NCI-H146 (cell line): ENCODE measurements around the gene SLC12A6.

Source experiments
- DNase-seq: peaks from one replicate; lab custom pipeline; 2025; lab: John Stamatoyannopoulos, UW

SLC12A6 gene

DNA sequence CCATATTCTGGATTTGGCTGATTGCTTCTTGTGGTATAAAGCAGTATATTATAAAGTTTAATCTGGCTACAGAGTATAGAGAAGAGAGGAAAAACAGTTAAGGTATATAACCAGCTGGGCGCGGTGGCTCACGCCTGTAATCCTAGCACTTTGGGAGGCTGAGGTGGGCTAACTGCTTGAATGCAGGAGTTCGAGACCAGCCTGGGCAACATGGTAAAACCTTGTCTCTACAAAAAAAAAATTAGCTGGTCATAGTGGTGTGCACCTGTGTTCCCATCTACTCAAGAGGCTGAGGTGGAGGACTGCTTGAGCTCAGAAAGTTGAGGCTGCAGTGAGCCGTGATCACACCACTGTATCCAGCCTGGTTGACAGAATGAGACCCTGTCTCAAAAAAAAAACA lies 7.3 kb downstream of the SLC12A6 start:
- no peak for DNase-seq

DNA sequence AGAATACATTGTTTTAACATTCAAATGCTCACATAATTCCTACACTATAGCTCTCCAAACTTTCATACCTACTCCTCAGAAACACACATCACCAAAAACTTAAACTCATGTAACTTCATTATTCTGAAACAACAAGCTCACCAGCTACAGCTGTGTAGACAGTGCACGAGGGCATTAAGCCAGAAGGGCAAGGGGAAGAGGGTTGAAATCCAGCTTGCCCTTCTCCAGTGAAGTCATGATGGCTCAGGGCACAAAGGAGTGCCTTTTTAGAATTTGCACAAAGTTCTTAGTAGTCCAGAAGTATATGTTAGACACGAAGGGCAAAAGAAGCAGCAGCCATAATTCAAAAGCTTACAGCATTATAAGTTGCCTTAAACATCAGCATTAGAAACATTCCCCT lies 8.6 kb downstream of the SLC12A6 start:
- DNase-seq, result no peak

- DNase-seq, result no peak
Measured at GRCh38 chr15:34327906-34328305, 9.7 kb downstream of the SLC12A6 start.

GRCh38 chr15:34325368-34325767 lies 12.2 kb downstream of the SLC12A6 start:
- DNase-seq, result no peak

DNA sequence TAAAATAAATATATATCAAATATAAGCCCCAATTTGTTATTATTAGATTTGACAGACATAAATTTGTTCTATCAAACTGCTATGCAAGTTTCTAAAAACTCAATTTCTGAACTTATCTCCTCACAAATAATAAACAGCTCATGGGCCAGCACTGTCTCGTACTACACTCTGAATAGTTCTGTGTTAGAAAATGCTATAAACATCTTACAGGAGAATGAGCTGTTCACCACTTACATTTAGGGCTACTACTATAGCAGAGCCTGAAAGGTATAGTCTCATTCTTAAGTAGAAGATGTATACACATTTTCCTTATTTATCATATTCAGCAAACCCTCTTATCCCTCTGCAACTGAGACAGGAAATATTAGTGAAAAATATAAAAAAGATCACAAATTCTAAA lies 12.6 kb downstream of the SLC12A6 start:
- no peak for DNase-seq

DNA sequence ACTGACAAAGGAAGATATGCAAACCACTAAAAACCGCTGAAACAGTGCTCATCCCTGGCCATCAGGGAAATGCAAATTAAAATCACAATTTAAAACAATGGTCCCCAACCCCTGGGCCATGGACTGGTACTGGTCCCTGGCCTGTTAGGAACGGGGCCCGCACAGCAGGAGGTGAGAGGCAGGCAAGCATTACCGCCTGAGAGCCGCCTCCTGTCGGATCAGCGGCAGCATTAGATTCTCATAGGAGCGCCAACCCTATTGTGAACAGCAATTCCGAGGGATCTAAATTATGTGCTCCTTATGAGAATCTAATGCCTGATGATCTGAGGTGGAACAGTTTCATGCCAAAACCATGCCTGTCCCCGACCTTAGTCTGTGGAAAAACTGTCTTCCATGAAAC lies 14.4 kb downstream of the SLC12A6 start:
- no peak for DNase-seq

DNA sequence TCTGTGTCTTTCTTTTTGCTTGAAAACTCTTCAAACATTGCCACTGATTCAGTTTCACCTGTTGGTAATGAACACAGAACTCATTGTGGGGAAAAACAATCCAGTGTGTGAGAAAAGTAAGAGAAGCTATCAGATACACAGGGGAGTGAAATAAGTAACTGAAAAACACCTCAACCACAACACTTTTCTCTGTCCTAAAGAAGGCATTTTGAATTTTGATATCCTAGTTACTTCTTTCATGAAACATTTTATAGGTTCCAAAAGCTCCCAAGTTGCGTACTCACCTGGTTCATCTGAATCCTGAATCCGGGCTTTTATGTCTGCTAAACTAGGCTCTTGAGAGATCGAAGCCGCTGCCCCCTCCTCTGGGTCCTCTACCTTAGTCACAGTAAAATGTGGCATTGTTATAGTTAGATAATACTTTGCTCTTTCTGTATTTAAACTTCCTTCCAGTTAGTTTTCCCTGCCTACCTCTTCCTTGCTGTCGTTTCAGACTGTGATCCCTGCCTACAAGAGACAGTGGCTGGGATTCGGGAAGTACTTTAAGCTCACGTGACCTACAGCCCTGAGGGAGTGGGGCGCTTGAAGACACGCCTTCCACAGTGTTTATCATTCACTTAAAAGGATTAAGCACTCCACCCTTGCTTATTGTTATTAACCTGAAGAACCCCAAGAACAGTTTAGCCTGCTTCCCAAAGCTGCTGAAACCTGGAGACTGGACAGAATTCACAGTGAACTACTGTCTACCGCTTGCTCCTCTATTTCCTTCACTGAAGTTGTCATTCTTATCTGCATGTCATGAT lies 19.1 kb downstream of the SLC12A6 start:
- peak; percentile 56 for DNase-seq

DNA sequence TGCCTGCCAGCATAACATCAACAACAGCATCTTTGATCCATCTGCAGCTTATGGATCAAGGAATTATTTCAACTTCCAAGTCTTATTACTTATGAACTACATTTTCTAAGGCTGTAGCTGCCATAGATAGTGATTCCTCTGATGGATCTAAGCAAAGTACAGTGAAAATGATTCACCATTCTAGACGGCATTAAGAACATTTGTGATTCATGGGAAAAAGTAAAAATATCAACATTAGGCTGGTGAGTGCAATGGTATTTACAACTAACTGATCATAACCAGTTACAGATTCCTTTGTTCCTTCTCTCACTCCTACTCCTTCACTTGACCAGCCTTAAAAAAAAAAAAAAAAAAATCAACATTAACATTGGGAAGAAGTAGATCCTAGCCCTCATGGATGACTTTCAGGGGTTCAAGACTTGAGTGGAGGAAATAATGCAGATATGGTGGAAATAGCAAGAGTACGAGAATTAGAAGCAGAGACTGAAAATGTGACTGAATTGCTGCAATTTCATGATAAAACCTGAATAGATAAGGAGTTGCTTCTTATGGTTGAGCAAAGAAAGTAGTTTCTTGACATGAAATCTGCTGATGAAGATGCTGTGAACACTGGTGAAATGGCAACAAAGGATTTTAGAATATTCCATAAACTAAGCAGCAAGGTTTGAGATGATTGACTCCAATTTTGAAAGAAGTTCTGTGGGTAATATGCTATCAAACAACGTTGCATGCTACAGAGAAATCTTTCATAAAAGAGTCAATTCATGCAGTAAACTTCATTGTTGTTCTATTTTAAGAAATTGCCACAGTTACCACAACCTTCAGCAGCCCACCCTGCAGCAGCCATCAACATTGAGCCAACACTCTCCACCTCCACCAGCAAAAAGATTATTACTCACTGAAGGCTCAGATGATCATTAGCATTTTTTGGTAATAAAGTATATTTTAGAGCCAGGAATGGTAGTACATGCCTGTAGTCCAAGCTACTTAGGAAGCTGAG lies 22.8 kb downstream of the SLC12A6 start:
- no peak for DNase-seq

- DNase-seq, result no peak
Measured at GRCh38 chr15:34311563-34311962, 26.0 kb downstream of the SLC12A6 start.

DNA sequence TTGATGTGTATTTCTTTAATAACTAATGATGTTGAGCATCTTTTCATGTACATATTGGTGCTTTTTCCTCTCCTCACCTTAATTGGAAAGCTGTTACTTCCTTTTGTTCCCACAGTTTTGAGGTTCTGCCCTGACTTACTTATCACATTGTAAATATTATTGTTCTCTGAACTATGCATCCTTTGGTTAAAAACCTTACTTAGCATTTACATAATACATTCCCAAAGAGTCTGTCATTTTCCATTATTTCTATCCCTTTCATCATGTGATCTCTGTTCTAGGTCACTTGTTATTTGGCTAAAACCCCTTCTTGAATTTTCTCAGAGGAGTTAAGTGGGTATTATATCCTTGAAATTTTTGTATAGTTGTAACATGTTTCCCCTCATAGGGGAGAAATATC lies 33.0 kb downstream of the SLC12A6 start:
- no peak for DNase-seq

DNA sequence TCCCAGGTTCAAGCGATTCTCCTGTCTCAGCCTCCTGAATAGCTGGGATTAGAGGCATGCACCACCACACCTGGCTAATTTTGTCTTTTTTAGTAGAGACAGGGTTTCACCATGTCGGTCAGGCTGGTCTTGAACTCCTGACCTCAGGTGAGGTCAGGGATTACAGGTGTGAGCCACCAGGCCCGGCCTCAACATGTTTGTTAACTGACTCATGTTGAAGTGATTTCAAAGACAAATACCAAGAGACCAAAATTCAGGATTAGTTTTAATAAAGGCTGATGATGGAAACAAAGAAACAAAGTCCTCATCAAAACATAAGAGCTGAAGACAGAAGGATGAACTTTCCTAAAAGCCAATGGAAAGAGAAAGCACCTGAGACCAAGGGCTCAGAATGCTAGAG lies 36.5 kb downstream of the SLC12A6 start:
- no peak for DNase-seq

DNA sequence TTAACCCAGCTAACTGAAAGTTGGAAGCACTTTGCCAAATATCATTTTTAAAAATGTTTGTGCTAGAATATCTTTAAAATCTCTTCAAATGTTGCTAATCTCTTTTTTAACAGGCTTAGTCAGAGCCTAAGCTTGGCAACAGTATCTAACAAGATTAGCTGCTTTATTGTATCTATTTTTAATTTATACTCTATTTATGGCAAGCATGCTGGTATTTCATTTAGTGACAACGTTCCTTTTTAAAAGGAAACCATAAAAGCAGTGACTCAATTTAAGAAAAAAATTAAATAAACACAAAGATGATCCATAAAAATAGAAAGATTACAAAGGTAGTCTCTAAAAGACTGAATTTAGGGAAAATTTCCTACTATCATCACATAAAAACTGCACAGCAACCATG lies 40.5 kb downstream of the SLC12A6 start:
- no peak for DNase-seq

DNA sequence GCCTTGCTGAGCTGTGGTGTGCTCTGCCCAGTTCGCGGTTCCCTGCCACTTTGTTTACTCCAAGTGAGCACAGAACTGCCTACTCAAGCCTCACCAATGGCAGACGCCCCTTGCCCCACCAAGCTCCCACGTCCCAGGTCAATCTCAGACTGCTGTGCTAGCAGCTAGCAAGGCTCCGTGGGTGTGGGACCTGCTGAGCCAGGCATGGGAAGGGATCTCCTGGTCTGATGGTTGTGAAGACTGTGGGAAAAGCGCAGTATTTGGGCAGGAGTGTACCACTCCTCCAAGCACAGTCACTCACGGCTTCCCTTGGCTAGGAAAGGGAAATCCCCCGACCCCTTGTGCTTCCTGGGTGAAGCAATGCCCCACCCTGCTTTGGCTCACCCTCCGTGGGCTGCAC lies 45.0 kb downstream of the SLC12A6 start:
- DNase-seq, result no peak

- DNase-seq, result no peak
Measured at GRCh38 chr15:34284937-34285336, 52.6 kb downstream of the SLC12A6 start.

- DNase-seq, result no peak
Measured at GRCh38 chr15:34282384-34282783, 55.2 kb downstream of the SLC12A6 start.

- DNase-seq, result no peak
Measured at GRCh38 chr15:34280193-34280592, 57.4 kb downstream of the SLC12A6 start.

GRCh38 chr15:34279368-34279767 lies 58.2 kb downstream of the SLC12A6 start:
- DNase-seq, result no peak

DNA sequence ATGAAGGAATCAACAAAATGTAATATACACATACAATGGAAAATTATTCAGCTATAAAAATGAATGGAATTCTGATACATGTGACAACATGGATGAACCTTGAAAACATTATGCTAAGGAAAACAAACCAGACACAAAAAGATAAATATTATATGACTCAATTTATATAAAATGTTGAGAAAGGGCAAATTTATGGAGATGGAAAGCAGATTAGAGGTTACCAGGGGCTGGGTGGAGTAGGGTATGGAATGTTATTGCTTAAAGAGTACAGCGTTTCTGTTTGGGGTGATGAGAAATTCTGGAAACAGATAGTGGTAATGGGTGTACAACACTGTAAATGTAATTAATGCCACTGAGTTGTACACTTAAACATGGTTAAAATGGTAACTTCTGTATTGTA lies 61.9 kb downstream of the SLC12A6 start:
- DNase-seq, result no peak

DNA sequence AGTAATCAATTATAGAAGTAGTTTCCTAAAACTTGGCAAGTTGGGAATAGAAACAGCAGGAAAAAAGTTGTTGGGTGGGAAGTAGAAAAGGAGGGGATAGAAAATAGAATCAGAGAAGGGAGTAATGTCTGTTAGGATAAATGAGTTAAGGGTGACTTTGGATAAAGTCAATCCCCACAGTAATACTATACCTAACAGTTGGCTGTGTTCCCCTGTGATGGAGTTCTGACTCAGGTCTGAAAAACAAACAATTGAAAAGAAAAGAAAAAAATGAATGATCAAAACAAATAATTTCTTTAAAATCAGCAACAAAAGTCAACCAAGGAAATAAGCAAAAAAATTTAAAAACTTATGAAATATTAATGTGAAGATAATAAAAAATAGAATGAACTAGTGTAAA lies 62.4 kb downstream of the SLC12A6 start:
- DNase-seq, result no peak

GRCh38 chr15:34271493-34271892 lies 66.1 kb downstream of the SLC12A6 start:
- no peak for DNase-seq

GRCh38 chr15:34266751-34267150 lies 70.8 kb downstream of the SLC12A6 start:
- no peak for DNase-seq

DNA sequence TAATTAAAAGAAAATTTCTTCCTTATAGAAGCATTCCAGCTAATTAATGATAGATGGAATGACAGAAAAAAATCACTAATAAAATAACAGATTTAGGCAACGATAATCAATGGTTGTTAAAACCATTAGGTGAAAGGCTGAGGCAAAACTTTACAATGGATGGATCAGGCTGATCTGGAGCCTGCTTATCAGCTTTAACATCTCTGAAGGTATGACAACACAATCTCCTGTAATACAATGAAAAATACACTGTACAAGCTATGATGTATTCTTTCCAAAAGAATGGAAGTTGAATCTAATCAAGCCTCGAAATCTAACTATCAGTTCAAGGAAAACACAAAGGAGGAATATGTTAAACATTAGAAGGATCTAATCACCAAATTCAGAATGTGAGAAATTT lies 73.5 kb downstream of the SLC12A6 start:
- DNase-seq, result no peak

GRCh38 chr15:34262362-34262761 lies 75.2 kb downstream of the SLC12A6 start:
- no peak for DNase-seq
